ENCODE measurements around the gene CNTNAP1.

- TF ChIP-seq, protein P1, sequence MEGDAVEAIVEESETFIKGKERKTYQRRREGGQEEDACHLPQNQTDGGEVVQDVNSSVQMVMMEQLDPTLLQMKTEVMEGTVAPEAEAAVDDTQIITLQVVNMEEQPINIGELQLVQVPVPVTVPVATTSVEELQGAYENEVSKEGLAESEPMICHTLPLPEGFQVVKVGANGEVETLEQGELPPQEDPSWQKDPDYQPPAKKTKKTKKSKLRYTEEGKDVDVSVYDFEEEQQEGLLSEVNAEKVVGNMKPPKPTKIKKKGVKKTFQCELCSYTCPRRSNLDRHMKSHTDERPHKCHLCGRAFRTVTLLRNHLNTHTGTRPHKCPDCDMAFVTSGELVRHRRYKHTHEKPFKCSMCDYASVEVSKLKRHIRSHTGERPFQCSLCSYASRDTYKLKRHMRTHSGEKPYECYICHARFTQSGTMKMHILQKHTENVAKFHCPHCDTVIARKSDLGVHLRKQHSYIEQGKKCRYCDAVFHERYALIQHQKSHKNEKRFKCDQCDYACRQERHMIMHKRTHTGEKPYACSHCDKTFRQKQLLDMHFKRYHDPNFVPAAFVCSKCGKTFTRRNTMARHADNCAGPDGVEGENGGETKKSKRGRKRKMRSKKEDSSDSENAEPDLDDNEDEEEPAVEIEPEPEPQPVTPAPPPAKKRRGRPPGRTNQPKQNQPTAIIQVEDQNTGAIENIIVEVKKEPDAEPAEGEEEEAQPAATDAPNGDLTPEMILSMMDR (IDR thresholded peaks at IDR 0.05; ENCODE audit: insufficient read depth, low read length) = no peak
- no peak for TF ChIP-seq POLR2AphosphoS5 (IDR thresholded peaks at IDR 0.05; ENCODE audit: low read depth)
Measured at GRCh38 chr17:42676424-42677011, 5.8 kb upstream of the CNTNAP1 start, which contains the start of gene PLEKHH3.
